Calu3 (cell line): ENCODE data around the gene RAB25. TPM values are rescaled to one million over a fixed set of nuclear protein-coding genes. Genes with fewer than 3 reads are reported as not detected.

ENCODE experiments used
- BruUV-seq: library from RNA; stranded (reverse); fragments of 400-500 nt; replicated peaks from 2 replicates; lab custom pipeline; 2021; lab: Mats Ljungman, UMichigan
- CTCF ChIA-PET: fragments of 300-600 bp; sonication (Branson Sonifier 250); formaldehyde crosslinking; loops from one replicate; lab custom pipeline; 2022; ENCODE audit warnings: antibody characterized with exemption; lab: Charles Lee
- DNase-seq: peaks from one replicate; pipeline ENCODE4 v3.0.0; 2022
- H3K27ac Mint-ChIP-seq: one replicate; pipeline ENCODE4 v1.8.0; 2022; ENCODE audit warnings: mixed read lengths; ENCODE audit not compliant: unreplicated experiment
- H3K27me3 Mint-ChIP-seq: one replicate; pipeline ENCODE4 v1.8.0; 2022; ENCODE audit warnings: mixed read lengths; ENCODE audit not compliant: unreplicated experiment
- H3K36me3 Mint-ChIP-seq: one replicate; pipeline ENCODE4 v1.8.0; 2022; ENCODE audit warnings: mild to moderate bottlenecking, moderate library complexity, mixed read lengths; ENCODE audit not compliant: insufficient read depth, unreplicated experiment
- H3K4me1 Mint-ChIP-seq: one replicate; pipeline ENCODE4 v1.8.0; 2022; ENCODE audit warnings: mild to moderate bottlenecking, low read depth, mixed read lengths; ENCODE audit not compliant: unreplicated experiment
- H3K4me3 Mint-ChIP-seq: one replicate; pipeline ENCODE4 v1.8.0; 2022; ENCODE audit warnings: mild to moderate bottlenecking, low read depth, moderate library complexity, mixed read lengths; ENCODE audit not compliant: unreplicated experiment
- H3K9me3 Mint-ChIP-seq: one replicate; pipeline ENCODE4 v1.8.0; 2022; ENCODE audit warnings: low read depth, mixed read lengths; ENCODE audit not compliant: unreplicated experiment
- CTCF ChIP-seq: fragments of 200-600 bp; IDR thresholded peaks from one replicate; pipeline ENCODE4 v1.8.0; 2022; ENCODE audit warnings: antibody characterized with exemption; ENCODE audit not compliant: unreplicated experiment
- intact Hi-C: fragments of 100-400 bp; cut with micrococcal nuclease; formaldehyde crosslinking; loops from one replicate; pipeline ENCODE4 v1.10.0; 2022; ENCODE audit not compliant: unreplicated experiment
- total RNA-seq: library from RNA; stranded (reverse); gene quantifications from 2 replicates; pipeline ENCODE4 v1.2.3, GENCODE V29; 2022

Gene RAB25
- total RNA-seq, 1 experiment from 2014 or later, result 182 TPM

GRCh38 chr1:156089704-156090103 is 28.7 kb downstream of the RAB25 start:
- Mint-ChIP-seq H3K9me3 (no peaks in the 10 kb centered on the region), H3K4me3 (no peak overlapping the region), H3K4me1 (peaks cover 40% of the 10 kb centered on the region), H3K36me3 (peaks cover 11% of the 10 kb centered on the region), H3K27ac (no peak overlapping the region), H3K27me3 (no peaks in the 10 kb centered on the region)
- BruUV-seq, result no TSS peak
- TF ChIP-seq CTCF, result no peak
- no peak for DNase-seq
- intact Hi-C loops, result loop anchor here (1.0 kb wide), 2 partner anchors 41 to 136 kb away; no protein-coding TSS in a partner anchor
- CTCF ChIA-PET, result interaction anchor here (19.9 kb wide), 1 partner anchor 38 kb away, joined by 356 read pairs; no protein-coding TSS in a partner anchor

DNA sequence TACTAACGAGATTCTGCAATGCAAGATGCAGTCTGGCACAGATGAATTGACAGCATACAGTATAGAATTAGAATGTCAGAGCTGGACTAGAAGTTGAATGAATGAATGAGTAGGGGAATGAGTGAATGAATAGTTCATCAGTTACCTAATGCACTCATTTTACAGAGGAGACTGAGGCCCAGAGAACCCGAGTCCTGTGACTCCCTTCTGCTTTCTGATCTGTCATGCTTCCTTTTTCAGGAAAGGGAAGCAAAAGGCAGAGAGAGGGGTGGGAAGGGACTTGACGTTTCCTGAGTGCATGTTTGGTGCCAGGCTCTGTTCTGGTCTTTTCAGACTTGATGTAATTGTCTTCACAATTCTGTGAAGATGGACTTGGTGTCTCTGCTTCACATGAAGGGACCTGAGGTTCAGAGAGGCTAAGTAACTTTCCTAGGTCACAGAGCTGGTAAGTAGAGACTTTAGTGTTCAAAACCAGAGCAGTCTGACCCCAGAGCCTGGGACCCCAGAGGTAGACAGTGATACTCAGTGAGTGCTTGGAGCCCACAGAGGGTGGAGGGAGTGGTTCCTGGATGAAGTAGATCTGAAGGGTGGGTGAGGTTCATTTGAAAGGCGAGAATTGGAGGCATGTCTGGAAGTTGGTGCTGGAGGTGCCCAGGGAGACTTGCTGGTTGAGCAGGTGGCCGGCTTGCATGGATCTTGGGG is 29.3 kb downstream of the RAB25 start:
- intact Hi-C loops, result loop anchor here (1.0 kb wide), 2 partner anchors 40 to 135 kb away; no protein-coding TSS in a partner anchor
- no peaks in the 10 kb centered on the region for H3K9me3 Mint-ChIP-seq
- H3K27ac Mint-ChIP-seq, result no peak overlapping the region
- no TSS peak for BruUV-seq
- no peak overlapping the region for H3K4me3 Mint-ChIP-seq
- no peak for DNase-seq
- peaks cover 44% of the 10 kb centered on the region for H3K4me1 Mint-ChIP-seq
- CTCF ChIA-PET, result interaction anchor here (1.1 to 19.9 kb wide), 3 partner anchors 37 to 135 kb away, joined by 5 to 356 read pairs (median 14); no protein-coding TSS in a partner anchor
- H3K27me3 Mint-ChIP-seq, result no peaks in the 10 kb centered on the region
- TF ChIP-seq CTCF, result no peak
- H3K36me3 Mint-ChIP-seq, result peaks cover 15% of the 10 kb centered on the region

DNA sequence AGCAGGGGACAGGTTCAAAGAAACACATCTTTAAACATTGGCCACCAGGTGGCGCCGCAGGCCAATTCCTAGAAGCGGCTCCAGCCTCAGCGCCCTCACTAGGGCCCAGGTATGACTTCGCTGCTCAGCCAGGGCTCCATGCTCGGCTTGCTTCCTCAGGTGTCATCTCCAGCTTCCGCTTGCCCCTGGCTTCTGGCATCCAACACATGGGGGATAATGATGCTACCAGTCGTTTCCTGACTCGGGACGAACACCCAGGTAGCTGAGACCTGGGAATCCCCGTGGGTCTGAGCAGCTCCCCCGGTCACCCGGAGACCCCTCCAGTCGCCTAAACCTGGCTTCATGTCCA is 29.9 kb downstream of the RAB25 start:
- Mint-ChIP-seq H3K36me3 (peaks cover 20% of the 10 kb centered on the region), H3K4me3 (no peak overlapping the region), H3K4me1 (peaks cover 47% of the 10 kb centered on the region), H3K27me3 (no peaks in the 10 kb centered on the region), H3K27ac (no peak overlapping the region), H3K9me3 (no peaks in the 10 kb centered on the region)
- intact Hi-C loops, result loop anchor here (1.0 kb wide), 2 partner anchors 39 to 134 kb away; no protein-coding TSS in a partner anchor
- peak; percentile 95 for TF ChIP-seq CTCF
- CTCF ChIA-PET, result interaction anchor here (0.7 to 19.9 kb wide), 5 partner anchors 16 to 134 kb away, joined by 5 to 356 read pairs (median 6); no protein-coding TSS in a partner anchor
- BruUV-seq, result no TSS peak
- DNase-seq, result peak; percentile 94

- H3K36me3 Mint-ChIP-seq, result peaks cover 18% of the 10 kb centered on the region
- CTCF ChIA-PET, result interaction anchor here (0.7 to 19.9 kb wide), 5 partner anchors 15 to 134 kb away, joined by 5 to 356 read pairs (median 6); no protein-coding TSS in a partner anchor
Measured at GRCh38 chr1:156091610-156092009, 30.6 kb downstream of the RAB25 start.

More at GRCh38 chr1:156091610-156092009, 30.6 kb downstream of the RAB25 start:
- Mint-ChIP-seq H3K4me1 (peaks cover 47% of the 10 kb centered on the region), H3K27ac (no peak overlapping the region), H3K9me3 (no peaks in the 10 kb centered on the region), H3K4me3 (no peak overlapping the region), H3K27me3 (no peaks in the 10 kb centered on the region)
- DNase-seq, result no peak
- TF ChIP-seq CTCF, result no peak
- intact Hi-C loops, result no loop called here
- BruUV-seq, result no TSS peak
